22Rv1 (cell line): ENCODE data around the gene OR51D1.

Experiments used
- ZFX ChIP-seq: fragments of 450-650 bp; IDR thresholded peaks from 2 replicates; pipeline ENCODE4 v1.6.1; 2017; ENCODE audit warnings: antibody characterized with exemption, borderline replicate concordance
- TF ChIP-seq, protein P1 (sequence below): fragments of 450-650 bp; IDR thresholded peaks from 2 replicates; pipeline ENCODE4 v1.5.1; 2017; ENCODE audit warnings: mild to moderate bottlenecking

DNA sequence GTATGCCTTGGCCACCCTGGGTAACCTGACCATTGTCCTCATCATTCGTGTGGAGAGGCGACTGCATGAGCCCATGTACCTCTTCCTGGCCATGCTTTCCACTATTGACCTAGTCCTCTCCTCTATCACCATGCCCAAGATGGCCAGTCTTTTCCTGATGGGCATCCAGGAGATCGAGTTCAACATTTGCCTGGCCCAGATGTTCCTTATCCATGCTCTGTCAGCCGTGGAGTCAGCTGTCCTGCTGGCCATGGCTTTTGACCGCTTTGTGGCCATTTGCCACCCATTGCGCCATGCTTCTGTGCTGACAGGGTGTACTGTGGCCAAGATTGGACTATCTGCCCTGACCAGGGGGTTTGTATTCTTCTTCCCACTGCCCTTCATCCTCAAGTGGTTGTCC, 2.7 kb downstream of the OR51D1 start:
- TF ChIP-seq, protein P1, sequence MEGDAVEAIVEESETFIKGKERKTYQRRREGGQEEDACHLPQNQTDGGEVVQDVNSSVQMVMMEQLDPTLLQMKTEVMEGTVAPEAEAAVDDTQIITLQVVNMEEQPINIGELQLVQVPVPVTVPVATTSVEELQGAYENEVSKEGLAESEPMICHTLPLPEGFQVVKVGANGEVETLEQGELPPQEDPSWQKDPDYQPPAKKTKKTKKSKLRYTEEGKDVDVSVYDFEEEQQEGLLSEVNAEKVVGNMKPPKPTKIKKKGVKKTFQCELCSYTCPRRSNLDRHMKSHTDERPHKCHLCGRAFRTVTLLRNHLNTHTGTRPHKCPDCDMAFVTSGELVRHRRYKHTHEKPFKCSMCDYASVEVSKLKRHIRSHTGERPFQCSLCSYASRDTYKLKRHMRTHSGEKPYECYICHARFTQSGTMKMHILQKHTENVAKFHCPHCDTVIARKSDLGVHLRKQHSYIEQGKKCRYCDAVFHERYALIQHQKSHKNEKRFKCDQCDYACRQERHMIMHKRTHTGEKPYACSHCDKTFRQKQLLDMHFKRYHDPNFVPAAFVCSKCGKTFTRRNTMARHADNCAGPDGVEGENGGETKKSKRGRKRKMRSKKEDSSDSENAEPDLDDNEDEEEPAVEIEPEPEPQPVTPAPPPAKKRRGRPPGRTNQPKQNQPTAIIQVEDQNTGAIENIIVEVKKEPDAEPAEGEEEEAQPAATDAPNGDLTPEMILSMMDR = no peak
- TF ChIP-seq ZFX = no peak
